Measurements from ENCODE around the gene COL4A2.

DNA sequence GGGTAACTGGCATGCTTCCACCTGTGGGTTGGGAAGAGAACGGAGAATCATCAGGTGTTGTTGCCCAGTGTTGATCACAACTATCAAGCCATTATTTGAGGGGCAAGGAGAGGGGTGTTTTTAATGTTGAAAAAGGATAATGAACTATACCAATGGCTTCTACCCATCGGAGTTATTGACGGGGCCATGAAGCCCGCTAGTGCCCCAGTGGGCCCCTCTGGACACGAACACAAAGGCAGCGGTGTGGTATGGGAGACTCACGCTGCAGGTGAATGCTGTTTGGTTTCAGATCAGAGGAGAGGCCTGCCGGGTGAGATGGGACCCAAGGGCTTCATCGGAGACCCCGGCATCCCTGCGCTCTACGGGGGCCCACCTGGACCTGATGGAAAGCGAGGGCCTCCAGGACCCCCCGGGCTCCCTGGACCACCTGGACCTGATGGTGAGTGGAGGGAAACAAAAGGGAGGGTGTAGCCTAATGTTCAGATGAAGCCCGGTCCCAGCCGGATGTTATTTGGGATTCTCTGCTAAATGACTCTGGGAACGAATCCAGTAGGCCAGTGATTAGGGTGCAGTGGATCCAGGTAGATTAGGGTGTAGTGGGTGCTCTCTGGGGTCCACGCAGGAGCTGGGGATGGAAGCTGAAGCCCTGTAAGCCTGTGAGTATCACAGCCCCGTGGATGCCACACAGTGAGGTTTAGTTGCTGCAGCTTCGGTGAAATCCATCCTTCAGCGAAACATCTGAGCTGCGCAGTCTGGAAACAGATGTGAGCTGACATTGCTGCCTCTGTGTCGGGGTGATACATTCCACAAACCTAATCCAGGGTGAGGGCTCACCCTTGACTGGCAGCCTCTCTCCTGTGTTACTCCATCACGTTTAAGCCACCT, 143.2 kb downstream of the COL4A2 start:
- TF ChIP-seq, protein P1, sequence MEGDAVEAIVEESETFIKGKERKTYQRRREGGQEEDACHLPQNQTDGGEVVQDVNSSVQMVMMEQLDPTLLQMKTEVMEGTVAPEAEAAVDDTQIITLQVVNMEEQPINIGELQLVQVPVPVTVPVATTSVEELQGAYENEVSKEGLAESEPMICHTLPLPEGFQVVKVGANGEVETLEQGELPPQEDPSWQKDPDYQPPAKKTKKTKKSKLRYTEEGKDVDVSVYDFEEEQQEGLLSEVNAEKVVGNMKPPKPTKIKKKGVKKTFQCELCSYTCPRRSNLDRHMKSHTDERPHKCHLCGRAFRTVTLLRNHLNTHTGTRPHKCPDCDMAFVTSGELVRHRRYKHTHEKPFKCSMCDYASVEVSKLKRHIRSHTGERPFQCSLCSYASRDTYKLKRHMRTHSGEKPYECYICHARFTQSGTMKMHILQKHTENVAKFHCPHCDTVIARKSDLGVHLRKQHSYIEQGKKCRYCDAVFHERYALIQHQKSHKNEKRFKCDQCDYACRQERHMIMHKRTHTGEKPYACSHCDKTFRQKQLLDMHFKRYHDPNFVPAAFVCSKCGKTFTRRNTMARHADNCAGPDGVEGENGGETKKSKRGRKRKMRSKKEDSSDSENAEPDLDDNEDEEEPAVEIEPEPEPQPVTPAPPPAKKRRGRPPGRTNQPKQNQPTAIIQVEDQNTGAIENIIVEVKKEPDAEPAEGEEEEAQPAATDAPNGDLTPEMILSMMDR (IDR thresholded peaks at IDR 0.05; ENCODE audit: insufficient read depth, low read depth, low read length) = no peak
- TF ChIP-seq EZH2 (IDR thresholded peaks at IDR 0.05; ENCODE audit: insufficient read depth, low read length) = no peak

All from astrocyte (in vitro differentiated cells and primary cell).